Measurements from ENCODE around the gene OR10Z1. TPM values are rescaled to one million over a fixed set of nuclear protein-coding genes. Genes with fewer than 3 reads are reported as not detected.

The OR10Z1 gene
- total RNA-seq, 1 experiment from 2014 or later, result not detected

GRCh38 chr1:158607296-158607695, 2.2 kb downstream of the OR10Z1 start:
- TF ChIP-seq CBFB (CRISPR knock-in tag; IDR thresholded peaks at IDR 0.05; ENCODE audit: low read depth) (no peak), CTCF (IDR thresholded peaks at IDR 0.05) (no peak), ATF2 (CRISPR knock-in tag; IDR thresholded peaks at IDR 0.05; ENCODE audit: borderline replicate concordance, low read depth) (no peak), PREB (CRISPR knock-in tag; IDR thresholded peaks at IDR 0.05; ENCODE audit: borderline replicate concordance) (no peak), ZNF219 (CRISPR knock-in tag; IDR thresholded peaks at IDR 0.05; ENCODE audit: borderline replicate concordance) (no peak)
- H3K27ac Mint-ChIP-seq, result no peak overlapping the region
- H3K27me3 Mint-ChIP-seq (ENCODE audit: low read depth), result no peaks in the 10 kb centered on the region
- no peak overlapping the region for H3K4me3 Mint-ChIP-seq
- H3K36me3 Mint-ChIP-seq, result no peaks in the 10 kb centered on the region
- DNase-seq (ENCODE audit: low spot score) (peak; percentile 18), ATAC-seq (peak; percentile 96)
- peaks cover 3% of the 10 kb centered on the region; the same call in 1 of the 2 replicates for H3K4me1 Mint-ChIP-seq
- no peaks in the 10 kb centered on the region for H3K9me3 Mint-ChIP-seq
- ChIA-PET POLR2A (no interaction called here), CTCF (no interaction called here)

GRCh38 chr1:158611916-158612315, 6.8 kb downstream of the OR10Z1 start:
- H3K9me3 Mint-ChIP-seq, result no peaks in the 10 kb centered on the region
- H3K4me1 Mint-ChIP-seq, result peaks cover 1% of the 10 kb centered on the region; the same call in 1 of the 2 replicates
- ATAC-seq (no peak), DNase-seq (ENCODE audit: low spot score) (no peak)
- TF ChIP-seq ZSCAN18 (CRISPR knock-in tag; IDR thresholded peaks at IDR 0.05) (no peak), JUN (CRISPR knock-in tag; IDR thresholded peaks at IDR 0.05) (no peak), NFE2L1 (CRISPR knock-in tag; IDR thresholded peaks at IDR 0.05) (no peak), AR (CRISPR knock-in tag; IDR thresholded peaks at IDR 0.05) (no peak), E2F4 (CRISPR knock-in tag; IDR thresholded peaks at IDR 0.05; ENCODE audit: borderline replicate concordance, low read depth) (no peak), ZNF396 (CRISPR knock-in tag; IDR thresholded peaks at IDR 0.05; ENCODE audit: borderline replicate concordance) (no peak), SOX15 (CRISPR knock-in tag; IDR thresholded peaks at IDR 0.05) (no peak), ATF6 (CRISPR knock-in tag; IDR thresholded peaks at IDR 0.05) (no peak), IRF2 (CRISPR knock-in tag; IDR thresholded peaks at IDR 0.05; ENCODE audit: borderline replicate concordance, low read depth) (no peak), PREB (CRISPR knock-in tag; IDR thresholded peaks at IDR 0.05; ENCODE audit: borderline replicate concordance) (no peak), USF2 (CRISPR knock-in tag; IDR thresholded peaks at IDR 0.05) (no peak), HMGXB4 (CRISPR knock-in tag; IDR thresholded peaks at IDR 0.05) (no peak), RELA (CRISPR knock-in tag; IDR thresholded peaks at IDR 0.05; ENCODE audit: borderline replicate concordance) (no peak)
- H3K4me3 Mint-ChIP-seq, result no peak overlapping the region
- CTCF ChIA-PET, result no interaction called here
- no peak overlapping the region for H3K27ac Mint-ChIP-seq
- H3K36me3 Mint-ChIP-seq, result no peaks in the 10 kb centered on the region
- H3K27me3 Mint-ChIP-seq (ENCODE audit: low read depth), result no peaks in the 10 kb centered on the region
- POLR2A ChIA-PET, result no interaction called here
